SU-DHL-6 (cell line): ENCODE data around the gene CHN1.

Experiments
- EZH2phosphoT487 ChIP-seq: fragments of 200-600 bp; sonication (generic), shearing (Covaris generic); conservative IDR thresholded peaks from 2 replicates; pipeline ENCODE4 v1.6.1; 2018; ENCODE audit warnings: mild to moderate bottlenecking, antibody characterized with exemption, low read length, moderate library complexity, mixed read lengths
- TF ChIP-seq, protein P1 (sequence below): fragments of 200-600 bp; sonication (generic); IDR thresholded peaks from one replicate; pipeline ENCODE4 v1.5.1; 2017; ENCODE audit warnings: antibody characterized with exemption, mild to moderate bottlenecking, low read length, moderate library complexity; ENCODE audit not compliant: insufficient read depth, poor library complexity, severe bottlenecking

DNA sequence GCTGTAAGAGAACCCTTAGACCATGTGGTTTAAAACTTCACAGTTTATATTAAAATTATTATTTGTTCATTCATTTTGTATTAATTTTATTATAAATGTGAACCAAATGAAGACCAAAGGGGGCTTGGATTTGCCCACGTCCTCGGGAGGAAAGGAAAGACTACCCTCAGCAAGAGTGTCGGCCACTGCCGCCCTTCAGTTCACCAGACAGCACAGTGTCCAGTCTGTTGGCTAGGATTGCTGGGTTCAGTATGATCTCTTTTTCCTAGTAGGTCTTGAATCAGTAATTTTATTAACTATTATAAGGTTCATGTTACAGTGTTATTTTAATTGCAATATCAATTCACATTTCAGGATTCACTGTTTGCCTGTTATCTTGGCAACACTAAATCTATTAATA lies 162.7 kb downstream of the CHN1 start:
- TF ChIP-seq, protein P1, sequence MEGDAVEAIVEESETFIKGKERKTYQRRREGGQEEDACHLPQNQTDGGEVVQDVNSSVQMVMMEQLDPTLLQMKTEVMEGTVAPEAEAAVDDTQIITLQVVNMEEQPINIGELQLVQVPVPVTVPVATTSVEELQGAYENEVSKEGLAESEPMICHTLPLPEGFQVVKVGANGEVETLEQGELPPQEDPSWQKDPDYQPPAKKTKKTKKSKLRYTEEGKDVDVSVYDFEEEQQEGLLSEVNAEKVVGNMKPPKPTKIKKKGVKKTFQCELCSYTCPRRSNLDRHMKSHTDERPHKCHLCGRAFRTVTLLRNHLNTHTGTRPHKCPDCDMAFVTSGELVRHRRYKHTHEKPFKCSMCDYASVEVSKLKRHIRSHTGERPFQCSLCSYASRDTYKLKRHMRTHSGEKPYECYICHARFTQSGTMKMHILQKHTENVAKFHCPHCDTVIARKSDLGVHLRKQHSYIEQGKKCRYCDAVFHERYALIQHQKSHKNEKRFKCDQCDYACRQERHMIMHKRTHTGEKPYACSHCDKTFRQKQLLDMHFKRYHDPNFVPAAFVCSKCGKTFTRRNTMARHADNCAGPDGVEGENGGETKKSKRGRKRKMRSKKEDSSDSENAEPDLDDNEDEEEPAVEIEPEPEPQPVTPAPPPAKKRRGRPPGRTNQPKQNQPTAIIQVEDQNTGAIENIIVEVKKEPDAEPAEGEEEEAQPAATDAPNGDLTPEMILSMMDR = no peak
- no peak for TF ChIP-seq EZH2phosphoT487
